K562 (cell line): ENCODE data around the gene SNCA. TPM values are rescaled to one million over a fixed set of nuclear protein-coding genes. Genes with fewer than 3 reads are reported as not detected.

Source experiments
- ATAC-seq: fragments of 200-7000 bp; cut with Tn5 transposase; 3 replicates; pipeline ENCODE4 v1.9.1; 2020; ENCODE audit warnings: moderate library complexity
- BruUV-seq: library from RNA; stranded (reverse); fragments of 400-500 nt; replicated peaks from 2 replicates; lab custom pipeline; 2021; lab: Mats Ljungman, UMichigan
- CTCF ChIA-PET: fragments of 300-600 bp; formaldehyde crosslinking; extraction: SDS; loops from one replicate; lab custom pipeline; 2021; ENCODE audit warnings: low intra/inter-chr PET ratio; lab: Yijun Ruan, JAX
- POLR2A ChIA-PET: fragments of 300-600, 350-650 bp; sonication (Branson Sonifier 250); formaldehyde crosslinking; extraction: SDS; loops from one replicate; lab custom pipeline; 2021; ENCODE audit warnings: antibody characterized with exemption, inconsistent platforms; lab: Yijun Ruan, JAX
- DNase-seq, 4 experiments: peaks; one replicate each; pipeline versions ENCODE4 v3.0.0 to v3.0.0-alpha.2; 2011 to 2018; ENCODE audit warnings: low spot score in 3 of 4, mixed read lengths in 3 of 4; ENCODE audit errors: extremely low read depth in 1 of 4
- FAIRE-seq: peaks from 2 replicates; lab custom pipeline; 2011; peaks lifted over from hg19 to GRCh38; lab: Jason Lieb, UNC
- H2AFZ ChIP-seq: 2 replicates; pipeline ENCODE4 v1.6.0; 2011; ENCODE audit warnings: low read depth, low read length, control low read depth, inconsistent platforms
- H3K27ac ChIP-seq: fragments of 200-600 bp; 3 replicates; pipeline ENCODE4 v1.8.0; 2011; ENCODE audit warnings: low read depth, mild to moderate bottlenecking, control low read depth, inconsistent platforms, low read length, moderate library complexity, mixed read lengths; ENCODE audit errors: extremely low read depth
- H3K27me3 ChIP-seq, 2 experiments: fragments of 300-600 bp in 1 of 2; 2 replicates in 1 of 2; 3 replicates in 1 of 2; pipeline versions ENCODE4 v1.6.0 to v1.8.0; 2011; ENCODE audit warnings: inconsistent platforms in 2 of 2, low read length in 2 of 2, mild to moderate bottlenecking in 1 of 2, mixed read lengths in 1 of 2, moderate library complexity in 1 of 2; ENCODE audit not compliant: control insufficient read depth in 2 of 2, insufficient read depth in 2 of 2
- H3K36me3 ChIP-seq: fragments of 300-600 bp; 3 replicates; pipeline ENCODE4 v1.8.0; 2011; ENCODE audit warnings: mild to moderate bottlenecking, low read length, inconsistent platforms; ENCODE audit not compliant: control insufficient read depth, insufficient read depth
- H3K4me1 ChIP-seq, 2 experiments: fragments of 200-600 bp in 1 of 2; replicated peaks in 1 of 2; 2 replicates in 1 of 2; 3 replicates in 1 of 2; pipeline versions ENCODE4 v1.5.1 to v1.8.0; 2011; ENCODE audit warnings: inconsistent platforms in 2 of 2, low read length in 2 of 2, mild to moderate bottlenecking in 1 of 2, mixed read lengths in 1 of 2, moderate library complexity in 1 of 2; ENCODE audit not compliant: control insufficient read depth in 2 of 2, insufficient read depth in 2 of 2
- H3K4me2 ChIP-seq: 2 replicates; pipeline ENCODE4 v1.6.1; 2011; ENCODE audit warnings: low read length, control low read depth, inconsistent platforms, mixed read lengths; ENCODE audit not compliant: insufficient read depth
- H3K4me3 ChIP-seq: fragments of 200-600 bp; sonication (generic), shearing (Covaris generic); 2 replicates; pipeline ENCODE4 v1.5.1; 2016; ENCODE audit warnings: control low read depth, inconsistent platforms
- H3K79me2 ChIP-seq: fragments of 200-600 bp; 3 replicates; pipeline ENCODE4 v1.8.0; 2011; ENCODE audit warnings: low read length, inconsistent platforms; ENCODE audit not compliant: control insufficient read depth, insufficient read depth
- H3K9ac ChIP-seq, 2 experiments: 2 replicates each; pipeline versions ENCODE4 v1.6.0 to v1.6.1; 2011; ENCODE audit warnings: low read depth in 2 of 2, low read length in 2 of 2, control low read depth in 1 of 2, inconsistent platforms in 1 of 2, mild to moderate bottlenecking in 1 of 2, mixed read lengths in 1 of 2; ENCODE audit not compliant: insufficient read depth in 1 of 2
- H3K9me1 ChIP-seq: one replicate; pipeline ENCODE4 v1.6.0; 2011; ENCODE audit warnings: inconsistent platforms, mild to moderate bottlenecking, low read length, moderate library complexity; ENCODE audit not compliant: control insufficient read depth, insufficient read depth
- H3K9me3 ChIP-seq: replicated peaks from 2 replicates; pipeline ENCODE4 v1.5.1; 2011; ENCODE audit warnings: low read depth, low read length, inconsistent platforms; ENCODE audit not compliant: control insufficient read depth, insufficient read depth
- H4K20me1 ChIP-seq: replicated peaks from 2 replicates; pipeline ENCODE4 v1.6.1; 2011; ENCODE audit warnings: low read length, inconsistent platforms, mixed read lengths; ENCODE audit not compliant: control insufficient read depth, insufficient read depth
- CSDE1 ChIP-seq, 2 experiments: fragments of 450-650 bp; IDR thresholded peaks; 2 replicates each; pipeline ENCODE4 v1.6.1; 2016; ENCODE audit warnings: mild to moderate bottlenecking in 1 of 2
- DDX20 ChIP-seq: fragments of 450-650 bp; IDR thresholded peaks from 2 replicates; pipeline ENCODE4 v1.6.1; 2016; ENCODE audit warnings: missing genetic modification characterization, low read depth, mild to moderate bottlenecking, missing compliant biosample characterization, moderate library complexity
- ELF2 ChIP-seq: fragments of 250-450 bp; sonication (Bioruptor Pico); IDR thresholded peaks from 2 replicates; pipeline ENCODE4 v1.5.0; 2021; ENCODE audit warnings: mild to moderate bottlenecking
- EP400 ChIP-seq: fragments of 450-650 bp; IDR thresholded peaks from 2 replicates; pipeline ENCODE4 v1.6.1; 2017; ENCODE audit warnings: antibody characterized with exemption, mild to moderate bottlenecking, moderate library complexity
- GTF2B ChIP-seq: IDR thresholded peaks from 2 replicates; pipeline ENCODE4 v1.6.1; 2011; ENCODE audit not compliant: insufficient read length; ENCODE audit errors: extremely low read depth
- HNRNPH1 ChIP-seq: fragments of 200-400 bp; formaldehyde crosslinking; optimal IDR thresholded peaks from 2 replicates; pipeline ENCODE3; 2017; ENCODE audit warnings: low read depth, mild to moderate bottlenecking, low read length, moderate library complexity
- HOXB6 ChIP-seq: fragments of 250-450 bp; sonication (Bioruptor Pico); IDR thresholded peaks from 2 replicates; pipeline ENCODE4 v1.5.1; 2022; ENCODE audit warnings: mild to moderate bottlenecking, borderline replicate concordance
- IFI16 ChIP-seq: fragments of 250-450 bp; sonication (Bioruptor Pico); IDR thresholded peaks from 2 replicates; pipeline ENCODE4 v2.1.2; 2022; ENCODE audit warnings: mild to moderate bottlenecking, inconsistent platforms
- JUNB ChIP-seq: fragments of 450-650 bp; formaldehyde crosslinking; conservative IDR thresholded peaks from 2 replicates; pipeline ENCODE4 v1.4.0; 2020; ENCODE audit warnings: mild to moderate bottlenecking
- MTA1 ChIP-seq: fragments of 450-650 bp; IDR thresholded peaks from 2 replicates; pipeline ENCODE4 v1.6.1; 2017; ENCODE audit warnings: borderline replicate concordance
- MXI1 ChIP-seq: IDR thresholded peaks from 2 replicates; pipeline ENCODE4 v1.6.1; 2011; ENCODE audit warnings: low read depth, mild to moderate bottlenecking, improper control_type of control experiment, low read length
- MYBL2 ChIP-seq, 2 experiments: fragments of 450-650 bp in 1 of 2; sonication (generic) in 1 of 2; formaldehyde crosslinking in 1 of 2; IDR thresholded peaks; 2 replicates each; pipeline versions ENCODE4 v1.6.1 to v1.8.1; 2017 to 2022; ENCODE audit warnings: borderline replicate concordance in 1 of 2, inconsistent platforms in 1 of 2, low read depth in 1 of 2, mild to moderate bottlenecking in 1 of 2, missing genetic modification reagents in 1 of 2, moderate library complexity in 1 of 2
- NFE2L1 ChIP-seq: fragments of 450-650 bp; IDR thresholded peaks from 2 replicates; pipeline ENCODE4 v1.6.1; 2016; ENCODE audit warnings: missing genetic modification characterization, low read depth, mild to moderate bottlenecking, missing compliant biosample characterization, moderate library complexity, borderline replicate concordance
- PHF8 ChIP-seq: fragments of 200-600 bp; sonication (generic); IDR thresholded peaks from 2 replicates; pipeline ENCODE4 v1.6.1; 2012; ENCODE audit warnings: mixed run types, mild to moderate bottlenecking, inconsistent platforms, low read length, moderate library complexity, borderline replicate concordance
- POLR3G ChIP-seq: IDR thresholded peaks from 2 replicates; pipeline ENCODE4 v1.6.1; 2011; ENCODE audit not compliant: insufficient read length, insufficient replicate concordance; ENCODE audit errors: extremely low read depth
- RBM34 ChIP-seq: fragments of 200-400 bp; formaldehyde crosslinking; IDR thresholded peaks from 2 replicates; pipeline ENCODE4 v1.6.1; 2018; ENCODE audit warnings: low read length, borderline replicate concordance; ENCODE audit not compliant: insufficient read depth
- ZBED1 ChIP-seq: IDR thresholded peaks from 2 replicates; pipeline ENCODE4 v1.6.1; 2014
- ZC3H4 ChIP-seq: sonication (generic); formaldehyde crosslinking; IDR thresholded peaks from 2 replicates; pipeline ENCODE4 v1.9.0; 2021; ENCODE audit warnings: missing genetic modification reagents, borderline replicate concordance
- ZNF175 ChIP-seq: fragments of 200-800 bp; sonication (Bioruptor generic); IDR thresholded peaks from 2 replicates; pipeline ENCODE4 v1.6.1; 2016; ENCODE audit warnings: low read depth, mild to moderate bottlenecking, missing genetic modification characterization, missing compliant biosample characterization
- WGBS: fragments of 100-300 bp; shearing (Covaris generic); methylation state at CpG from one replicate; pipeline ENCODE4 v1.1.6; 2016; ENCODE audit warnings: low coverage, mixed read lengths; ENCODE audit not compliant: insufficient coverage; ENCODE audit errors: missing lambda C conversion rate; 5-methylcytosine and 5-hydroxymethylcytosine counted together
- in situ Hi-C: fragments of 300-500 bp; cut with MboI; formaldehyde crosslinking; loops from 4 replicates; pipeline ENCODE4 v1.15.0; 2018; ENCODE audit warnings: inconsistent platforms, mixed read lengths
- intact Hi-C: fragments of 100-400 bp; cut with micrococcal nuclease; formaldehyde crosslinking; loops from 2 replicates; pipeline ENCODE4 v1.14.2; 2022
- polyA plus RNA-seq, 8 experiments: library from polyadenylated mRNA; depleted of rRNA in 4 of 8; stranded (reverse) in 5 of 8; unstranded in 3 of 8; fragments of >200 nt; fragmentation: Nextera tagmentation in 2 of 8; fragmentation: Illumina TruSeq in 1 of 8; extraction: Ambion mirVana in 2 of 8; extraction: Trizol in 1 of 8; gene quantifications; 2 replicates each; pipeline versions ENCODE4 v1.2.1 to v1.2.3, GENCODE V29; 2011 to 2014; ENCODE audit warnings: inconsistent platforms in 1 of 8, missing spikeins in 1 of 8
- total RNA-seq, 7 experiments: library from RNA; depleted of rRNA in 6 of 7; stranded (reverse); fragments of >200 nt in 6 of 7; fragmentation: Illumina TruSeq in 2 of 7; extraction: Trizol in 2 of 7; gene quantifications; 2 replicates each; pipeline versions ENCODE4 v1.2.1 to v1.2.3, GENCODE V29; 2011 to 2021; ENCODE audit warnings: low replicate concordance in 1 of 7

The SNCA gene
- total and polyA plus RNA-seq, 9 of the 15 experiments (the other 6 are each of a cell fraction or from before 2014, with no cell fraction given): 1.7 to 12.6 (median 3.6) TPM

DNA sequence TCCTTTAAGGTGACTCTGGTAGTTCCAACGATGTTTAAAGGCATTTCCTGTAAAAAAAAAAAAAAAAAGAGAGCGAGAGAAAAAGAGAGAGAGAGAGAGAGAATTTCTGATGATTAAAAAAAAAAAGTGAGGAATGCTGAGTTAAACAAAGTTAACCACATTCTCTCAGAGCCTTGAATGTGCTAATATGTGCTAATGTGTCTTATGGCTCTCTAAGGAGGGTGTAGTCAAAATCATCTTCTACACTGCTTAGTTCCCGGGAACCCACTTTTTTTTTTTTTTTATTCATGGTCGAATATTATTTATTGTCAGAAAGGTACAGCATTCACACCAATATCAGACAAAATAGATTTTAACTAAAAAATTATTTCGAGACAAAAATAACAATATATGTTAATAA is 111.7 kb downstream of the SNCA start:
- 6% methylated on average over 3 of the region's 5 CpGs for WGBS

DNA sequence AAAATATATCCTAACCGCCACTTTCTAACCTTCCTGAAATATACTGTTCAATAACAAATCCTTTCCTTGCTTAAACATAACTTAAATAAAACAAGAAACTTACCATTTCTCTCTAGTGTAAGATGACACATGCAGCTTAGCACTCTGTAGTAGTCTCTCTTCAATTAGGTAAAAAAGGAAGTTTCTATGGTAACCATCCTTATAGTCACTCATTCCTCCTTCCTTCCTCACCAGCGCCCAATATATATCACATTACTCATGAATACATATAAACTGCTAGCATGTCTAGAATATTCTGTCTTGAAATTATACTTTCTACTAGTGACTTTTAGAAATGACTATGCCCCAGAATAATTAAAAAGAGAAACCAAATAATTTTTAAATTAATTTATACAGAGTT is 112.2 kb downstream of the SNCA start:
- no peaks in the 10 kb centered on the region for H3K36me3 ChIP-seq
- CTCF ChIA-PET: no interaction called here
- TF ChIP-seq ZNF175 (CRISPR knock-in tag): no peak
- TF ChIP-seq CSDE1 (IDR thresholded peaks at IDR 0.05): no peak
- TF ChIP-seq NFE2L1 (tag): no peak
- TF ChIP-seq ZC3H4 (CRISPR knock-in tag): no peak
- no peak for TF ChIP-seq GTF2B
- no peak for TF ChIP-seq POLR3G
- TF ChIP-seq, all 486 proteins: peak for 0
- FAIRE-seq (no peak), ATAC-seq (no peak), DNase-seq (no peak)
- no peaks in the 10 kb centered on the region for H4K20me1 ChIP-seq
- no peaks in the 10 kb centered on the region for H3K9me1 ChIP-seq
- POLR2A ChIA-PET: no interaction called here
- no peaks in the 10 kb centered on the region for H3K79me2 ChIP-seq
- no peaks in the 10 kb centered on the region for H3K4me1 ChIP-seq
- H3K27ac ChIP-seq: no peak overlapping the region
- no TSS peak for BruUV-seq
- H3K4me2 ChIP-seq: no peak overlapping the region
- H3K9me3 ChIP-seq: no peaks in the 10 kb centered on the region
- no peak overlapping the region for H2AFZ ChIP-seq
- H3K27me3 ChIP-seq: no peaks in the 10 kb centered on the region
- H3K9ac ChIP-seq: no peak overlapping the region
- intact Hi-C loops (no loop called here), in situ Hi-C loops (no loop called here)
- 6% methylated on average over 2 of the region's 2 CpGs for WGBS
- H3K4me3 ChIP-seq: no peak overlapping the region

More for the DNA sequence above, 111.7 kb downstream of the SNCA start:
- H2AFZ ChIP-seq: no peak overlapping the region
- TF ChIP-seq HOXB6 (CRISPR knock-in tag) (no peak), MXI1 (no peak), MTA1 (no peak), JUNB (CRISPR knock-in tag) (no peak), MYBL2 (IDR thresholded peaks at IDR 0.05; ENCODE audit: low read depth) (no peak), MYBL2 (CRISPR knock-in tag; IDR thresholded peaks at IDR 0.05; ENCODE audit: borderline replicate concordance) (no peak), IFI16 (no peak), ZBED1 (no peak), HNRNPH1 (no peak), EP400 (no peak), RBM34 (no peak), PHF8 (no peak), ELF2 (CRISPR knock-in tag) (no peak), DDX20 (tag) (no peak)
- H3K27ac ChIP-seq: no peak overlapping the region
- H3K27me3 ChIP-seq: no peaks in the 10 kb centered on the region
- H3K4me2 ChIP-seq: no peak overlapping the region
- ChIA-PET POLR2A (no interaction called here), CTCF (no interaction called here)
- FAIRE-seq (no peak), DNase-seq (no peak), ATAC-seq (no peak)
- no peaks in the 10 kb centered on the region for H4K20me1 ChIP-seq
- H3K36me3 ChIP-seq: no peaks in the 10 kb centered on the region
- in situ Hi-C loops: no loop called here
- no peaks in the 10 kb centered on the region for H3K9me3 ChIP-seq
- BruUV-seq: no TSS peak
- no peak overlapping the region for H3K9ac ChIP-seq
- no peaks in the 10 kb centered on the region for H3K79me2 ChIP-seq
- H3K4me3 ChIP-seq: no peak overlapping the region
- intact Hi-C loops: no loop called here
- H3K9me1 ChIP-seq: no peaks in the 10 kb centered on the region
- no peaks in the 10 kb centered on the region for H3K4me1 ChIP-seq
